NB4 (cell line): Measurements from ENCODE around the gene RAB26.

Source experiments
- CTCF ChIP-seq: IDR thresholded peaks from one replicate; pipeline ENCODE4 v1.5.1; 2012; ENCODE audit warnings: low read depth, low read length
- MAX ChIP-seq: IDR thresholded peaks from 2 replicates; pipeline ENCODE4 v1.6.1; 2011; ENCODE audit warnings: low read depth, low read length
- MYC ChIP-seq: IDR thresholded peaks from 2 replicates; pipeline ENCODE4 v1.6.1; 2011; ENCODE audit warnings: low read depth, low read length
- POLR2A ChIP-seq: IDR thresholded peaks from 2 replicates; pipeline ENCODE4 v1.6.1; 2011; ENCODE audit warnings: mild to moderate bottlenecking; ENCODE audit not compliant: insufficient read length; ENCODE audit errors: extremely low read depth

- no peak for TF ChIP-seq CTCF
- no peak for TF ChIP-seq POLR2A
- TF ChIP-seq MYC, result no peak
- TF ChIP-seq MAX, result no peak
Measured at GRCh38 chr16:2178321-2179106, 30.1 kb downstream of the RAB26 start.
